GM12878 (cell line): Measurements from ENCODE around the gene LUZP2. TPM values are rescaled to one million over a fixed set of nuclear protein-coding genes. Genes with fewer than 3 reads are reported as not detected.

Experiments used
- ATAC-seq: fragments of 200-7000 bp; cut with Tn5 transposase; 3 replicates; pipeline ENCODE4 v1.9.1; 2020; ENCODE audit warnings: mild to moderate bottlenecking, moderate library complexity
- BruUV-seq: library from RNA; stranded (reverse); fragments of 400-500 nt; replicated peaks from 2 replicates; lab custom pipeline; 2021; lab: Mats Ljungman, UMichigan
- CTCF ChIA-PET: fragments of 300-600 bp; sonication (Branson Sonifier 250); formaldehyde crosslinking; extraction: SDS; loops from one replicate; lab custom pipeline; 2021; ENCODE audit warnings: inconsistent platforms; lab: Yijun Ruan, JAX
- POLR2A ChIA-PET: fragments of 350-600 bp; formaldehyde crosslinking; extraction: SDS; loops from one replicate; lab custom pipeline; 2021; ENCODE audit warnings: inconsistent platforms; lab: Charles Lee
- RAD21 ChIA-PET: fragments of 300-600 bp; sonication (Branson Sonifier 250); formaldehyde crosslinking; loops from one replicate; lab custom pipeline; 2023; ENCODE audit warnings: antibody characterized with exemption; ENCODE audit not compliant: unreplicated experiment; lab: Charles Lee
- SMC1A ChIA-PET: fragments of 300-600 bp; sonication (Branson Sonifier 250); formaldehyde crosslinking; loops from one replicate; lab custom pipeline; 2023; ENCODE audit not compliant: unreplicated experiment, uncharacterized antibody; lab: Charles Lee
- DNase-seq: peaks from one replicate; pipeline ENCODE4 v3.0.0-alpha.2; 2011; ENCODE audit warnings: low read depth, low spot score
- FAIRE-seq: peaks from 3 replicates; lab custom pipeline; 2011; peaks lifted over from hg19 to GRCh38; lab: Jason Lieb, UNC
- H2AFZ ChIP-seq: 2 replicates; pipeline ENCODE4 v1.6.0; 2011; ENCODE audit warnings: low read depth, low read length, control low read depth; ENCODE audit not compliant: control insufficient read depth
- H3K27ac ChIP-seq: 2 replicates; pipeline ENCODE4 v1.5.1; 2011; ENCODE audit warnings: control low read depth; ENCODE audit not compliant: control insufficient read depth, insufficient read depth
- H3K27me3 ChIP-seq, 2 experiments: replicated peaks in 1 of 2; 2 replicates each; pipeline versions ENCODE4 v1.6.0 to v1.6.1; 2011; ENCODE audit warnings: low read length in 1 of 2; ENCODE audit not compliant: control insufficient read depth in 2 of 2, insufficient read depth in 2 of 2
- H3K36me3 ChIP-seq, 2 experiments: 2 replicates each; pipeline ENCODE4 v1.5.1; 2011; ENCODE audit warnings: low read length in 1 of 2; ENCODE audit not compliant: control insufficient read depth in 2 of 2, insufficient read depth in 2 of 2
- H3K4me1 ChIP-seq: 2 replicates; pipeline ENCODE4 v1.6.1; 2011; ENCODE audit warnings: mild to moderate bottlenecking, low read length, moderate library complexity, mixed read lengths; ENCODE audit not compliant: control insufficient read depth, insufficient read depth
- H3K4me2 ChIP-seq: 2 replicates; pipeline ENCODE4 v1.6.0; 2011; ENCODE audit warnings: control low read depth; ENCODE audit not compliant: control insufficient read depth, insufficient read depth
- H3K4me3 ChIP-seq: fragments of 200-600 bp; sonication (generic); 2 replicates; pipeline ENCODE4 v1.5.1; 2016
- H3K79me2 ChIP-seq: 2 replicates; pipeline ENCODE4 v1.6.0; 2011; ENCODE audit warnings: low read length; ENCODE audit not compliant: control insufficient read depth, insufficient read depth
- H3K9ac ChIP-seq: 2 replicates; pipeline ENCODE4 v1.8.0; 2011; ENCODE audit warnings: low read length, control low read depth, mixed read lengths; ENCODE audit not compliant: control insufficient read depth, insufficient read depth
- H3K9me3 ChIP-seq: replicated peaks from 3 replicates; pipeline ENCODE4 v1.5.1; 2011; ENCODE audit warnings: mild to moderate bottlenecking, low read length; ENCODE audit not compliant: control insufficient read depth, insufficient read depth
- H4K20me1 ChIP-seq: 2 replicates; pipeline ENCODE4 v1.6.0; 2011; ENCODE audit not compliant: control insufficient read depth, insufficient read depth
- CHD2 ChIP-seq: IDR thresholded peaks from 2 replicates; pipeline ENCODE4 v1.6.1; 2011; ENCODE audit warnings: low read depth, low read length, improper control_type of control experiment, borderline replicate concordance
- KDM1A ChIP-seq: fragments of 200-600 bp; sonication (generic); IDR thresholded peaks from 2 replicates; pipeline ENCODE4 v1.6.1; 2016; ENCODE audit warnings: borderline replicate concordance
- NRF1 ChIP-seq: conservative IDR thresholded peaks from 2 replicates; pipeline ENCODE4 v1.6.1; 2011; ENCODE audit warnings: mild to moderate bottlenecking, low read depth, low read length, improper control_type of control experiment
- RB1 ChIP-seq: fragments of 450-650 bp; formaldehyde crosslinking; IDR thresholded peaks from 2 replicates; pipeline ENCODE4 v1.6.1; 2017; ENCODE audit warnings: mild to moderate bottlenecking, borderline replicate concordance
- TARDBP ChIP-seq: IDR thresholded peaks from 2 replicates; pipeline ENCODE4 v1.6.1; 2016; ENCODE audit warnings: borderline replicate concordance
- WGBS: methylation state at CpG from one replicate; pipeline ENCODE4 v1.1.6; 2016; ENCODE audit warnings: low lambda C conversion rate; ENCODE audit not compliant: insufficient replicate concordance, insufficient coverage; ENCODE audit errors: missing lambda C conversion rate; 5-methylcytosine and 5-hydroxymethylcytosine counted together
- in situ Hi-C: fragments of 300-500 bp; cut with MboI; formaldehyde crosslinking; loops from 9 replicates; pipeline ENCODE4 v1.14.3; 2018; ENCODE audit warnings: mixed read lengths
- intact Hi-C: fragments of 100-400 bp; cut with micrococcal nuclease; formaldehyde crosslinking; loops from one replicate; pipeline ENCODE4 v1.14.2; 2022; ENCODE audit not compliant: unreplicated experiment
- polyA plus RNA-seq, 11 experiments: library from polyadenylated mRNA; depleted of rRNA in 4 of 11; unstranded in 6 of 11; stranded (reverse) in 5 of 11; fragments of >200 nt; fragmentation: Nextera tagmentation in 4 of 11; fragmentation: Illumina TruSeq in 1 of 11; extraction: Ambion mirVana in 4 of 11; extraction: Trizol in 1 of 11; gene quantifications; 1 replicate in 1 of 11; 2 replicates in 10 of 11; pipeline versions ENCODE4 v1.2.1 to v1.2.3, GENCODE V29; 2011 to 2016; ENCODE audit warnings: inconsistent platforms in 2 of 11, missing spikeins in 2 of 11, low read depth in 1 of 11
- total RNA-seq, 4 experiments: library from RNA; depleted of rRNA in 3 of 4; stranded (reverse); fragments of >200 nt in 3 of 4; fragmentation: Illumina TruSeq in 1 of 4; extraction: Trizol in 1 of 4; gene quantifications; 2 replicates each; pipeline versions ENCODE4 v1.2.1 to v1.2.3, GENCODE V29; 2013 to 2021
- TF ChIP-seq, protein P1 (sequence below): fragments of 150-350 bp; IDR thresholded peaks from 2 replicates; pipeline ENCODE4 v1.6.1; 2016; ENCODE audit warnings: low read depth, low read length
- TF ChIP-seq, protein P2 (sequence below): fragments of 450-650 bp; IDR thresholded peaks from 2 replicates; pipeline ENCODE4 v1.6.1; 2014; ENCODE audit warnings: mild to moderate bottlenecking

LUZP2 gene
- total and polyA plus RNA-seq, 10 of the 15 experiments (the other 5 are each of a cell fraction or from before 2014, with no cell fraction given), result not detected

DNA sequence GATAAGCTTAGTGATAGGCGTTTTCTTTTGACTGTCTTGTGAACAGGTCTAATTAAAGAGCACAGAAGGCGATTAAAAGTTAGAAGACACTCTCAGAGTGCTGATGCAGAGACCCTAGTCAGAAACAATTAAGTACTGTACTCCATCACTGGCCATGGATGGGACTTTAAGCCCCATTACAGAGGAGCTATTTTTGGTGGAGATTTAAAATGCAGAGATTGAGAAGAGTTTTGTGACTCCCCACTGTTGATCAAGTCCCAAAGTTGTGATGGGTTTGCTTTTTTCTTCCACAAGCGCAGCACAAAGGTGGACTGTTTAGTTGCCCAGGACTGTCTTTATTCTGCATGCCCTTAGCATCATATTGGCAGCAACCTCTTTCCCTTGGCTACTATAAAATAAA lies 978 bp downstream of the LUZP2 start:
- no peaks in the 10 kb centered on the region for H3K36me3 ChIP-seq
- intact Hi-C loops (no loop called here), in situ Hi-C loops (no loop called here)
- H3K27me3 ChIP-seq, result peaks cover 0 to 2% of the 10 kb centered on the region in 2 experiments; a peak in 2 of 4 replicates
- TF ChIP-seq, protein P1, sequence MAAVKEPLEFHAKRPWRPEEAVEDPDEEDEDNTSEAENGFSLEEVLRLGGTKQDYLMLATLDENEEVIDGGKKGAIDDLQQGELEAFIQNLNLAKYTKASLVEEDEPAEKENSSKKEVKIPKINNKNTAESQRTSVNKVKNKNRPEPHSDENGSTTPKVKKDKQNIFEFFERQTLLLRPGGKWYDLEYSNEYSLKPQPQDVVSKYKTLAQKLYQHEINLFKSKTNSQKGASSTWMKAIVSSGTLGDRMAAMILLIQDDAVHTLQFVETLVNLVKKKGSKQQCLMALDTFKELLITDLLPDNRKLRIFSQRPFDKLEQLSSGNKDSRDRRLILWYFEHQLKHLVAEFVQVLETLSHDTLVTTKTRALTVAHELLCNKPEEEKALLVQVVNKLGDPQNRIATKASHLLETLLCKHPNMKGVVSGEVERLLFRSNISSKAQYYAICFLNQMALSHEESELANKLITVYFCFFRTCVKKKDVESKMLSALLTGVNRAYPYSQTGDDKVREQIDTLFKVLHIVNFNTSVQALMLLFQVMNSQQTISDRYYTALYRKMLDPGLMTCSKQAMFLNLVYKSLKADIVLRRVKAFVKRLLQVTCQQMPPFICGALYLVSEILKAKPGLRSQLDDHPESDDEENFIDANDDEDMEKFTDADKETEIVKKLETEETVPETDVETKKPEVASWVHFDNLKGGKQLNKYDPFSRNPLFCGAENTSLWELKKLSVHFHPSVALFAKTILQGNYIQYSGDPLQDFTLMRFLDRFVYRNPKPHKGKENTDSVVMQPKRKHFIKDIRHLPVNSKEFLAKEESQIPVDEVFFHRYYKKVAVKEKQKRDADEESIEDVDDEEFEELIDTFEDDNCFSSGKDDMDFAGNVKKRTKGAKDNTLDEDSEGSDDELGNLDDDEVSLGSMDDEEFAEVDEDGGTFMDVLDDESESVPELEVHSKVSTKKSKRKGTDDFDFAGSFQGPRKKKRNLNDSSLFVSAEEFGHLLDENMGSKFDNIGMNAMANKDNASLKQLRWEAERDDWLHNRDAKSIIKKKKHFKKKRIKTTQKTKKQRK, result no peak
- TF ChIP-seq CHD2 (no peak), KDM1A (no peak), TARDBP (no peak), NRF1 (no peak), RB1 (no peak)
- TF ChIP-seq, protein P2, sequence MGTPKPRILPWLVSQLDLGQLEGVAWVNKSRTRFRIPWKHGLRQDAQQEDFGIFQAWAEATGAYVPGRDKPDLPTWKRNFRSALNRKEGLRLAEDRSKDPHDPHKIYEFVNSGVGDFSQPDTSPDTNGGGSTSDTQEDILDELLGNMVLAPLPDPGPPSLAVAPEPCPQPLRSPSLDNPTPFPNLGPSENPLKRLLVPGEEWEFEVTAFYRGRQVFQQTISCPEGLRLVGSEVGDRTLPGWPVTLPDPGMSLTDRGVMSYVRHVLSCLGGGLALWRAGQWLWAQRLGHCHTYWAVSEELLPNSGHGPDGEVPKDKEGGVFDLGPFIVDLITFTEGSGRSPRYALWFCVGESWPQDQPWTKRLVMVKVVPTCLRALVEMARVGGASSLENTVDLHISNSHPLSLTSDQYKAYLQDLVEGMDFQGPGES, result no peak
- H3K9ac ChIP-seq, result no peak overlapping the region
- no peaks in the 10 kb centered on the region for H4K20me1 ChIP-seq
- ChIA-PET SMC1A (interaction anchor here (1.1 kb wide), 1 partner anchor 10 kb away, joined by 3 read pairs; no protein-coding TSS in a partner anchor), CTCF (no interaction called here), RAD21 (no interaction called here), POLR2A (no interaction called here)
- H2AFZ ChIP-seq, result no peak overlapping the region
- no peaks in the 10 kb centered on the region for H3K79me2 ChIP-seq
- H3K4me2 ChIP-seq, result no peak overlapping the region
- no peaks in the 10 kb centered on the region for H3K4me1 ChIP-seq
- no peak overlapping the region for H3K27ac ChIP-seq
- ATAC-seq (no peak), DNase-seq (no peak), FAIRE-seq (no peak)
- BruUV-seq, result no TSS peak
- no peaks in the 10 kb centered on the region for H3K9me3 ChIP-seq
- H3K4me3 ChIP-seq, result no peak overlapping the region
- WGBS, result 5% methylated on average over 3 of the region's 3 CpGs
